Measurements from ENCODE around the gene SMYD3. TPM values are rescaled to one million over a fixed set of nuclear protein-coding genes. Genes with fewer than 3 reads are reported as not detected.

Gene SMYD3
- total and polyA plus RNA-seq, 9 of the 15 experiments (the other 6 are each of a cell fraction or from before 2014, with no cell fraction given) = 128 to 440 (median 197) TPM

- in situ Hi-C loops (cut with MboI) (no loop called here), intact Hi-C loops (cut with micrococcal nuclease) (loop anchor here (5.0 to 10.0 kb wide), 2 partner anchors 119 to 266 kb away; no protein-coding TSS in a partner anchor)
- peaks cover 3 to 39% of the 10 kb centered on the region in 2 experiments for H3K4me1 ChIP-seq (replicated peaks in 1 of 2; ENCODE audit: control insufficient read depth in 2 of 2, insufficient read depth in 2 of 2, low read length in 2 of 2)
- no peak overlapping the region for H3K4me2 ChIP-seq (ENCODE audit: insufficient read depth, low read length)
- no peak overlapping the region for H3K4me3 ChIP-seq
- FAIRE-seq (no peak), DNase-seq (ENCODE audit: extremely low read depth in 1 of 4, low spot score in 3 of 4) (no peak), ATAC-seq (no peak)
- no TSS peak for BruUV-seq (replicated peaks)
- WGBS (ENCODE audit: insufficient coverage, low coverage, missing lambda C conversion rate) = 92% methylated on average over 3 of the region's 3 CpGs
- H3K9me3 ChIP-seq (replicated peaks; ENCODE audit: control insufficient read depth, insufficient read depth, low read depth, low read length) = no peaks in the 10 kb centered on the region
- no peak overlapping the region for H2AFZ ChIP-seq (ENCODE audit: low read depth, low read length)
- no peaks in the 10 kb centered on the region for H3K9me1 ChIP-seq (ENCODE audit: control insufficient read depth, insufficient read depth, low read length)
- ChIA-PET POLR2A (no interaction called here), CTCF (ENCODE audit: low intra/inter-chr PET ratio) (no interaction called here)
- H3K79me2 ChIP-seq (ENCODE audit: control insufficient read depth, insufficient read depth, low read length) = no peaks in the 10 kb centered on the region
- H4K20me1 ChIP-seq (replicated peaks; ENCODE audit: control insufficient read depth, insufficient read depth, low read length) = no peaks in the 10 kb centered on the region
- TF ChIP-seq ZNF263 (CRISPR knock-in tag; IDR thresholded peaks at IDR 0.05; ENCODE audit: borderline replicate concordance) = no peak
- TF ChIP-seq PKNOX1 (IDR thresholded peaks at IDR 0.05) = peak; percentile 32; the same call in 1 of the 2 replicates
- no peak overlapping the region for H3K9ac ChIP-seq (ENCODE audit: insufficient read depth in 1 of 2, low read depth in 2 of 2, low read length in 2 of 2)
- no peak overlapping the region for H3K27ac ChIP-seq (ENCODE audit: extremely low read depth, low read depth, low read length)
- H3K27me3 ChIP-seq (ENCODE audit: control insufficient read depth in 2 of 2, insufficient read depth in 2 of 2, low read length in 2 of 2) = no peaks in the 10 kb centered on the region
- H3K36me3 ChIP-seq (ENCODE audit: control insufficient read depth, insufficient read depth, low read length) = no peaks in the 10 kb centered on the region
These were observed 198.5 kb downstream of the SMYD3 start for GRCh38 chr1:246308533-246309075.

- CTCF ChIA-PET (ENCODE audit: low intra/inter-chr PET ratio) = no interaction called here
- Histone ChIP-seq H3K4me3 (no peak overlapping the region), H3K9ac (ENCODE audit: insufficient read depth in 1 of 2, low read depth in 2 of 2, low read length in 2 of 2) (peak overlapping the region in 1 of 2 experiments; percentile 47; a peak in 2 of 4 replicates), H3K9me3 (replicated peaks; ENCODE audit: control insufficient read depth, insufficient read depth, low read depth, low read length) (no peaks in the 10 kb centered on the region), H3K27me3 (ENCODE audit: control insufficient read depth in 2 of 2, insufficient read depth in 2 of 2, low read length in 2 of 2) (no peaks in the 10 kb centered on the region), H3K4me1 (replicated peaks in 1 of 2; ENCODE audit: control insufficient read depth in 2 of 2, insufficient read depth in 2 of 2, low read length in 2 of 2) (peaks cover 3 to 39% of the 10 kb centered on the region in 2 experiments), H2AFZ (ENCODE audit: low read depth, low read length) (peak overlapping the region; percentile 27; the same call in 1 of the 2 replicates), H3K4me2 (ENCODE audit: insufficient read depth, low read length) (0 out of 2 replicates have a peak overlapping the region, but pooled peaks have one; percentile 2), H3K27ac (ENCODE audit: extremely low read depth, low read depth, low read length) (peak overlapping the region; percentile 82), H3K36me3 (ENCODE audit: control insufficient read depth, insufficient read depth, low read length) (no peaks in the 10 kb centered on the region), H3K79me2 (ENCODE audit: control insufficient read depth, insufficient read depth, low read length) (no peaks in the 10 kb centered on the region), H3K9me1 (ENCODE audit: control insufficient read depth, insufficient read depth, low read length) (no peaks in the 10 kb centered on the region), H4K20me1 (replicated peaks; ENCODE audit: control insufficient read depth, insufficient read depth, low read length) (no peaks in the 10 kb centered on the region)
- ATAC-seq (peak; percentile 90), DNase-seq (ENCODE audit: extremely low read depth in 1 of 4, low spot score in 3 of 4) (peak; percentile 29 to 91 (median 55)), FAIRE-seq (peak; percentile 94)
- 1% methylated on average over 3 of the region's 3 CpGs for WGBS (ENCODE audit: insufficient coverage, low coverage, missing lambda C conversion rate)
- BruUV-seq (replicated peaks) = no TSS peak
- in situ Hi-C loops (cut with MboI) (no loop called here), intact Hi-C loops (cut with micrococcal nuclease) (loop anchor here (5.0 to 10.0 kb wide), 2 partner anchors 121 to 268 kb away; no protein-coding TSS in a partner anchor)
- POLR2A ChIA-PET = interaction anchor here (0.7 to 1.1 kb wide), 2 partner anchors 11 to 16 kb away, joined by 5 read pairs; no protein-coding TSS in a partner anchor
- no peak for TF ChIP-seq FIP1L1 (IDR thresholded peaks at IDR 0.05; ENCODE audit: low read depth, low read length, poor library complexity, severe bottlenecking)
- TF ChIP-seq ZFPM2 (CRISPR knock-in tag; IDR thresholded peaks at IDR 0.05) = no peak
- TF ChIP-seq ZNF785 (CRISPR knock-in tag; IDR thresholded peaks at IDR 0.05) = no peak
These were observed 200.6 kb downstream of the SMYD3 start for GRCh38 chr1:246306415-246307037.

Measured in K562 (cell line).